ENCODE results near the gene NUP153.
A peak's percentile ranks its signal among the peaks of the same experiment; 100 is the strongest.
"Not testable (repeated sequence)": the region's sequence is repeated elsewhere in the genome, so short reads cannot be mapped to it uniquely, and the experiment has no call there.

Gene NUP153

GRCh38 chr6:17602888-17603287 lies 103.8 kb downstream of the NUP153 start:
- DNase-seq (ENCODE audit: low read depth in 3 of 3): no peak

GRCh38 chr6:17601386-17601703 lies 105.4 kb downstream of the NUP153 start:
- no peak for DNase-seq (ENCODE audit: low read depth in 3 of 3)

- peak in 1 of 3 donors; percentile 44 for DNase-seq (ENCODE audit: low read depth in 3 of 3)
Observed at GRCh38 chr6:17600527-17601385, 106.0 kb downstream of the NUP153 start.

GRCh38 chr6:17599877-17600526 lies 106.7 kb downstream of the NUP153 start, which contains the start of gene FAM8A1:
Gene FAM8A1, plus strand, starts transcription at chr6:17600302. Its CDS starts 108 bp downstream, at chr6:17600410.
- DNase-seq (ENCODE audit: low read depth in 3 of 3): peak; percentile 91 to 98 (median 93)

GRCh38 chr6:17596085-17596484 lies 110.6 kb downstream of the NUP153 start:
- DNase-seq (ENCODE audit: low read depth in 3 of 3): no peak

GRCh38 chr6:17593246-17593645 lies 113.5 kb downstream of the NUP153 start:
- DNase-seq (ENCODE audit: low read depth in 3 of 3): no peak

GRCh38 chr6:17591287-17591686 lies 115.4 kb downstream of the NUP153 start:
- no peak for DNase-seq (ENCODE audit: low read depth in 3 of 3)

GRCh38 chr6:17589406-17590096 lies 117.2 kb downstream of the NUP153 start:
- DNase-seq (ENCODE audit: low read depth in 3 of 3): no peak

GRCh38 chr6:17588011-17588410 lies 118.7 kb downstream of the NUP153 start:
- DNase-seq (ENCODE audit: low read depth in 3 of 3): no peak

- not testable (repeated sequence) for DNase-seq (ENCODE audit: low read depth in 3 of 3)
Observed at GRCh38 chr6:17586623-17587022, 120.1 kb downstream of the NUP153 start.

- DNase-seq (ENCODE audit: low read depth in 3 of 3): no peak
Observed at GRCh38 chr6:17585766-17586490, 120.8 kb downstream of the NUP153 start.

GRCh38 chr6:17584241-17584803 lies 122.4 kb downstream of the NUP153 start:
- DNase-seq (ENCODE audit: low read depth in 3 of 3): no peak

- DNase-seq (ENCODE audit: low read depth in 3 of 3): no peak
Observed at GRCh38 chr6:17583811-17584210, 122.9 kb downstream of the NUP153 start.

- DNase-seq (ENCODE audit: low read depth in 3 of 3): not testable (repeated sequence)
Observed at GRCh38 chr6:17581282-17581681, 125.4 kb downstream of the NUP153 start.

- peak in 1 of 3 donors; percentile 17 for DNase-seq (ENCODE audit: low read depth in 3 of 3)
Observed at GRCh38 chr6:17580518-17581048, 126.1 kb downstream of the NUP153 start.

GRCh38 chr6:17577059-17577458 lies 129.7 kb downstream of the NUP153 start:
- no peak for DNase-seq (ENCODE audit: low read depth in 3 of 3)

GRCh38 chr6:17574866-17575560 lies 131.7 kb downstream of the NUP153 start:
- DNase-seq (ENCODE audit: low read depth in 3 of 3): no peak

GRCh38 chr6:17565399-17565798 lies 141.3 kb downstream of the NUP153 start:
- no peak for DNase-seq (ENCODE audit: low read depth in 3 of 3)
